Bronchial epithelial cell (primary cell): ENCODE results near the gene DHRS4. TPM values are rescaled to one million over a fixed set of nuclear protein-coding genes. Genes with fewer than 3 reads are reported as not detected.
A peak's percentile ranks its signal among the peaks of the same experiment; 100 is the strongest.

Experiments
- DNase-seq: peaks from one replicate; pipeline ENCODE4 v3.0.0-alpha.2; 2010; ENCODE audit warnings: low read depth
- FAIRE-seq: peaks from 2 replicates; lab custom pipeline; 2011; peaks lifted over from hg19 to GRCh38; lab: Jason Lieb, UNC
- H3K27me3 ChIP-seq: 2 replicates; pipeline ENCODE4 v1.5.1; 2011; ENCODE audit warnings: low read length; ENCODE audit not compliant: control insufficient read depth, insufficient read depth
- H3K36me3 ChIP-seq: 2 replicates; pipeline ENCODE4 v1.5.1; 2011; ENCODE audit warnings: low read length; ENCODE audit not compliant: control insufficient read depth, insufficient read depth
- H3K4me3 ChIP-seq: 2 replicates; pipeline ENCODE4 v1.5.1; 2011; ENCODE audit warnings: mild to moderate bottlenecking, low read depth, low read length, control low read depth
- total RNA-seq: library from RNA; depleted of rRNA; stranded (reverse); fragments of >200 nt; gene quantifications from 2 replicates; pipeline ENCODE4 v1.2.1, GENCODE V29; 2014
- TF ChIP-seq, protein P1 (sequence below): IDR thresholded peaks from 2 replicates; pipeline ENCODE4 v1.5.1; 2011; ENCODE audit warnings: mild to moderate bottlenecking, moderate library complexity, low read length, control low read depth, inconsistent platforms; ENCODE audit not compliant: insufficient read depth, severe bottlenecking

Gene DHRS4
- total RNA-seq, 1 donor from 2014 or later = 24.7 TPM

- Histone ChIP-seq H3K27me3 (peaks cover 2% of the 10 kb centered on the region), H3K4me3 (no peak overlapping the region), H3K36me3 (no peaks in the 10 kb centered on the region)
- FAIRE-seq = no peak
- DNase-seq = no peak
- TF ChIP-seq, protein P1, sequence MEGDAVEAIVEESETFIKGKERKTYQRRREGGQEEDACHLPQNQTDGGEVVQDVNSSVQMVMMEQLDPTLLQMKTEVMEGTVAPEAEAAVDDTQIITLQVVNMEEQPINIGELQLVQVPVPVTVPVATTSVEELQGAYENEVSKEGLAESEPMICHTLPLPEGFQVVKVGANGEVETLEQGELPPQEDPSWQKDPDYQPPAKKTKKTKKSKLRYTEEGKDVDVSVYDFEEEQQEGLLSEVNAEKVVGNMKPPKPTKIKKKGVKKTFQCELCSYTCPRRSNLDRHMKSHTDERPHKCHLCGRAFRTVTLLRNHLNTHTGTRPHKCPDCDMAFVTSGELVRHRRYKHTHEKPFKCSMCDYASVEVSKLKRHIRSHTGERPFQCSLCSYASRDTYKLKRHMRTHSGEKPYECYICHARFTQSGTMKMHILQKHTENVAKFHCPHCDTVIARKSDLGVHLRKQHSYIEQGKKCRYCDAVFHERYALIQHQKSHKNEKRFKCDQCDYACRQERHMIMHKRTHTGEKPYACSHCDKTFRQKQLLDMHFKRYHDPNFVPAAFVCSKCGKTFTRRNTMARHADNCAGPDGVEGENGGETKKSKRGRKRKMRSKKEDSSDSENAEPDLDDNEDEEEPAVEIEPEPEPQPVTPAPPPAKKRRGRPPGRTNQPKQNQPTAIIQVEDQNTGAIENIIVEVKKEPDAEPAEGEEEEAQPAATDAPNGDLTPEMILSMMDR = no peak
Observed at GRCh38 chr14:23916446-23916845, 37.1 kb upstream of the DHRS4 start.

DNA sequence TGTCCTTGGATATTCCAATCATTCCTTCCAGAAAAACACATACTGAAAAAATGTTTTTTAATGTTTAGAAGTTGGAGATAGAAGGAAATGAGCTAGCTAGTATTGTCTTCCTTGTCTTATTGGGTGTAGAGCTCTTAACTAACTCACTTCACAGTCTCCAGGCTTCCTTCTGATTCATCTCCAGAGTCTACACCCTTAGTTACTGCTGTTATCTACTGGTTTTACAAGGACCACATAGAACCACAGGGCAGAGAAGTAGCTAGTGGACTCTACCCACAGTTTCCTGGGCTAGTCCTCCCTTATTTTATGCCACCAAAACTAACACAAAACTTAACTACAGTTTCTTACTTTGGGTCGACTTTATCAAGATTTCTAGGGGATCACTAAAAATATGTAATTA is 31.0 kb upstream of the DHRS4 start:
- no peak for FAIRE-seq
- TF ChIP-seq, protein P1 = no peak
- H3K4me3 ChIP-seq = no peak overlapping the region

GRCh38 chr14:23925523-23926075 is 28.0 kb upstream of the DHRS4 start:
- no peaks in the 10 kb centered on the region for H3K36me3 ChIP-seq
- FAIRE-seq (no peak), DNase-seq (no peak)
- no peaks in the 10 kb centered on the region for H3K27me3 ChIP-seq
- TF ChIP-seq, protein P1 = no peak
- no peak overlapping the region for H3K4me3 ChIP-seq

More for the DNA sequence above, 31.0 kb upstream of the DHRS4 start:
- H3K36me3 ChIP-seq = no peaks in the 10 kb centered on the region
- H3K27me3 ChIP-seq = no peaks in the 10 kb centered on the region
- DNase-seq = no peak

GRCh38 chr14:23926543-23926942 is 27.0 kb upstream of the DHRS4 start:
- Histone ChIP-seq H3K27me3 (no peaks in the 10 kb centered on the region), H3K4me3 (no peak overlapping the region), H3K36me3 (no peaks in the 10 kb centered on the region)
- no peak for DNase-seq
- peak; percentile 50 for FAIRE-seq
- TF ChIP-seq, protein P1 = no peak

GRCh38 chr14:23929136-23929535 is 24.4 kb upstream of the DHRS4 start:
- Histone ChIP-seq H3K27me3 (no peaks in the 10 kb centered on the region), H3K36me3 (no peaks in the 10 kb centered on the region), H3K4me3 (no peak overlapping the region)
- FAIRE-seq = no peak
- no peak for DNase-seq
- TF ChIP-seq, protein P1 = no peak

DNA sequence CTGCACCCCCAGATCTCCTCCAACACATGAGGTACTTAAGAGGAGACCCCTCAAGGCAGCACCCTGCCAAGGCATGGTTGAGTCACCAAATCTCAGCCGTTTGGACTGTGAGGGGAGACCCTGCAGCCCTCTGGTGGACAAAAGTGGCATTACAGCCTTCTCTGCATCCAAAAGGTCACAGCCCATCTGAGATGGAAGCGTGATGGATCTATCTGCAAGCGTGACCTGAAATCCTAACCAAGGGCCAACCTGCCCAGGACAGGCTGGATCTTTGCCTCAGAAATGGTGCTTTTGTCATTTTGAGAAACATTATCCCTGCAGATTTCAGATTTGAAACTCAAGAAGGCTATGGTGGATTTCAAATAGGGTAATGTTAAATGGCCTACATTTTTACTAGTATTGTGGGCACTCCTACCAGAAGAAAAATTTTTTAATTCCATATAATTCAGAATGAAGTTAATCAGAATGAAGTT is 23.7 kb upstream of the DHRS4 start:
- Histone ChIP-seq H3K36me3 (no peaks in the 10 kb centered on the region), H3K27me3 (no peaks in the 10 kb centered on the region), H3K4me3 (no peak overlapping the region)
- no peak for FAIRE-seq
- DNase-seq = peak; percentile 69
- TF ChIP-seq, protein P1 = peak; percentile 96
